ENCODE measurements around the gene AMIGO2.
"Not testable (repeated sequence)": the region's sequence is repeated elsewhere in the genome, so short reads cannot be mapped to it uniquely, and the experiment has no call there.

Gene AMIGO2

GRCh38 chr12:47071241-47071852 is 8.4 kb downstream of the AMIGO2 start:
- peak; percentile 40 for DNase-seq

GRCh38 chr12:47070310-47070709 is 9.4 kb downstream of the AMIGO2 start:
- DNase-seq, result no peak

- DNase-seq, result no peak
These were observed 11.2 kb downstream of the AMIGO2 start for GRCh38 chr12:47068539-47068938.

- no peak for DNase-seq
These were observed 11.9 kb downstream of the AMIGO2 start for GRCh38 chr12:47067771-47068431.

- no peak for DNase-seq
These were observed 12.6 kb downstream of the AMIGO2 start for GRCh38 chr12:47067176-47067575.

- no peak for DNase-seq
These were observed 13.3 kb downstream of the AMIGO2 start for GRCh38 chr12:47066278-47067025.

GRCh38 chr12:47065546-47065945 is 14.2 kb downstream of the AMIGO2 start:
- DNase-seq, result no peak

- DNase-seq, result not testable (repeated sequence)
These were observed 21.1 kb downstream of the AMIGO2 start for GRCh38 chr12:47058640-47059039.

- DNase-seq, result not testable (repeated sequence)
These were observed 22.8 kb downstream of the AMIGO2 start for GRCh38 chr12:47056944-47057343.

- not testable (repeated sequence) for DNase-seq
These were observed 23.9 kb downstream of the AMIGO2 start for GRCh38 chr12:47055856-47056255.

GRCh38 chr12:47054659-47055058 is 25.1 kb downstream of the AMIGO2 start:
- DNase-seq, result no peak

- no peak for DNase-seq
These were observed 25.8 kb downstream of the AMIGO2 start for GRCh38 chr12:47053961-47054360.

GRCh38 chr12:47052274-47052673 is 27.5 kb downstream of the AMIGO2 start:
- no peak for DNase-seq

- not testable (repeated sequence) for DNase-seq
These were observed 28.5 kb downstream of the AMIGO2 start for GRCh38 chr12:47051291-47051690.

- no peak for DNase-seq
These were observed 31.2 kb downstream of the AMIGO2 start for GRCh38 chr12:47048541-47048940.

GRCh38 chr12:47041327-47041726 is 38.4 kb downstream of the AMIGO2 start:
- DNase-seq, result no peak

GRCh38 chr12:47039756-47040155 is 40.0 kb downstream of the AMIGO2 start:
- DNase-seq, result no peak

GRCh38 chr12:47039079-47039478 is 40.7 kb downstream of the AMIGO2 start:
- DNase-seq, result no peak

GRCh38 chr12:47038270-47038748 is 41.5 kb downstream of the AMIGO2 start:
- no peak for DNase-seq

GRCh38 chr12:47035484-47035883 is 44.3 kb downstream of the AMIGO2 start:
- DNase-seq, result no peak

- no peak for DNase-seq
These were observed 45.1 kb downstream of the AMIGO2 start for GRCh38 chr12:47034661-47035060.

GRCh38 chr12:47033789-47034555 is 45.8 kb downstream of the AMIGO2 start:
- DNase-seq, result no peak

GRCh38 chr12:47033081-47033480 is 46.7 kb downstream of the AMIGO2 start:
- no peak for DNase-seq

Measured in CD4-positive, alpha-beta T cell treated with Interleukin-12 subunit alpha and Interleukin-12 subunit beta, for 1 hour (primary cell).